Right renal cortex interstitium (tissue), 3 donors: Measurements from ENCODE around the gene RAB24. TPM values are rescaled to one million over a fixed set of nuclear protein-coding genes. Genes with fewer than 3 reads are reported as not detected.
A peak's percentile ranks its signal among the peaks of the same experiment; 100 is the strongest.
"Not testable (repeated sequence)": the region's sequence is repeated elsewhere in the genome, so short reads cannot be mapped to it uniquely, and the experiment has no call there.

Source experiments
- DNase-seq, 3 donors: peaks; one replicate each; pipeline ENCODE4 v3.0.0-alpha.2; 2013; ENCODE audit warnings: low read depth in 3 of 3, low spot score in 2 of 3
- polyA plus RNA-seq, 3 donors: library from polyadenylated mRNA; unstranded; fragments of 120-200 nt; gene quantifications; one replicate each; pipeline ENCODE4 v1.2.1, GENCODE V29; 2013; ENCODE audit not compliant: insufficient read length in 3 of 3

Gene RAB24
- polyA plus RNA-seq, 3 donors: 22.9 to 30.9 (median 25.7) TPM

DNA sequence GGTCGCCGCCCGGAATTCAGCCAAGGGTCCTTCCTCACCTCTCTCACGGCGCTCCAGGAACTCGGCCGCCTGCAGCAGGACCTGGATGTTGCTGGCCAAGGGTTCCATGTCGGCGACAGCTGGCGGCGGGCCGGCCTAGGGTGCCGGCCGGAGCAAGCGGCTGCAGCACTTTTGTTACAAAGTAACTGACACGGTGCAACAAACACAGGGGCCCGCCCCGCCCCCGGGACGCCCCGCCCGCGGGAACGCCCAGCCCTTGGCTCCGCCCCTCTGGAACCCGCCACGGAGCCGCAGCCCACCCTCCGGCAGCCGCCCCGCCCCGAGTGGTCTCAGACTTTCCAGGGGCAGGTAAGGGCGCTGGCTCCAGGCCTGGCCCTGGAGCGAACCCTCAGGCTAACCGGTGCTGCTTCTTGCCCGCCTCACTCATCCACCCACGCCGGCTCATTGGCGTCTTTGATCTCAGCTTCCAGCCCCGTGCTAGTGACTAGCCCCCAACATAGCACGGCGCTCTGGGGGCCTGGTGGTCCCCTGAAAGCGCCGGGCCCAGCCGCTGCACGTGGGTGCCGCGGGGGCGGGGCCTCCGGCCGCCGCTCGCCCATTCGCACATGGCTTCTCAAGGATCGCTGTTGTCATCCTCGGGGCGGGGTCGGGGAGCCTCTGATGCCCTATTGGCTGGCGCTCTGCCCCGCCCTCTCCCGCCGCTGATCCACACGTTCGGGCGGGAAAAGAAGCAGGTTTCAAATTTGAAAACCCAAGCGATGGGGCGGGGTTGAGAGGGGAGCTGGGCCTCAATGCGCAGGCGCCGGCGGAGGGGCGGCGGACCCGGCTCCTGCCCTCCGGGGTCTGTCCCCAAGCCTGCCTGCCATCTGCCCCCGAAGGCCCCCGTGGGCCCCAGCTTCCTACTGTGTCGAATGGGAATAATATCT lies 8.5 kb upstream of the RAB24 start, which contains the start of gene MXD3:
Gene MXD3 (minus strand): TSS at position 176 of the 926 bp plus-strand sequence. CDS start 68 bp downstream, at position 108.
- DNase-seq: peak; percentile 63 to 91 (median 81)

DNA sequence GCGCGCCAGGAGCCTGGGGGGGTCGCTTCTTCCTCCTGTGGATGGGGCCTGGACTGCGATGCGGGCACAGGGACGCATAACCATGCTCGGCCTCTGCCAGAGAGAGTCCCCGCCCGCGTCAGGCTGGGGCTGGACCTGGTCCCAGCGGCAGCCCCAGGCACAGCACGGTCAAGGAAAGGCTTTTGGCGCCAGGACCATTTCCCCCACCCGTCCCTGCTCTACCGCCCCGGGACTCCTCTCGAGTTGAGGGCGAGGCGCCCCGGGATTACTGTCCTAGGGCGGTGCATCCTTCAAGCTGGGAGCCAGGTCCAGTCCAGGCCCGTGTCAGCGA lies 7.8 kb upstream of the RAB24 start:
- DNase-seq: no peak

DNA sequence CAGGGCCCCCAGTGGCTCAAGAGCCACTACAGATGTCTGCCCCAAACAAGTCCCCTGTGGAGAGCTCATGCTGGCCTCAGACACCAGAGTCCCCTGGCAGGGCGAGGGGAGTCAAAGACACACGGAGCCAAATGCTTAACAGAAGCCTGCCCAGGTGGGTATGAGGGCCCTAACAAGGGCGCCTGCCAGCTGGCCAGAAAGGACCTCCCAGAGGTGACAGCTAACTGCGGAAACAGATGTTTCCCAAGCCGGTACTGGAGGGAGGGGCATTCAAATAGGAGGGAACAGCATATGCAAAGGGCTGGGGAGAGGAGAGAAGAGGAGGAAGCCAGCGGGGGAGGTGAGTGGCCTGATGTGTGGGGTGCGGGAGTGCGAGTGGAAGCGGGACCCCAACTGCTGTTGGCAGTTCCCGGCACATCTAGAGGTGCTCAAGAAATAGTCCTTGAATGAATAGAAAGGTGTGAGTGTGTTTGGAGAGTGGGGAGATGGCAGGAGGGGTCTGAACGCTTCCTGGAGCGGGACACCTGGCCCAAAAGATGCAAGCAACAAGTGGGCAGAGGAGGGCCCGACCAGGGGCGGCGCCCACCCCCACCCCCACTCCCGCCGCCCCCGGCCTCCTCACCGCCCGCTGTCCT lies 7.4 kb upstream of the RAB24 start:
- no peak for DNase-seq

DNA sequence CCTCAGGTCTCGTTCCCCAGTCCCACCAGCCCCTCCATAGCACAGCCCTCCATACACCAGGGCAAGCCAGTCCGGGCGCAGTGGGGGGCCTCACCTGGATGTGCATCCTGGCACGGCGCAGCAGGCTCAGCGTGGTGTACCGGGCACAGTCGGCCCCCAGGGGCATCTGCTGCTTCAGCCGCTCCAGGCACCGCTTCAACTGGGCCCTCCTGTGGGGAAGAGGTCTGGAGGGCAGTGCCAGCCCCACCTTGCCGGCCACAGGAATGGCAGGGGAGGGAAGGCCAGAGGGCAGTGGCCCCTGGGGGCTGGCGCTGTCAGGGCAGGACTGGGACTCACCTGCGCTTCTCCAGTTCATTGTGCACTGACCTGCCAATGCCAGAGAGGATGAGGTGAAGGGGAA lies 6.8 kb upstream of the RAB24 start:
- DNase-seq: no peak

DNA sequence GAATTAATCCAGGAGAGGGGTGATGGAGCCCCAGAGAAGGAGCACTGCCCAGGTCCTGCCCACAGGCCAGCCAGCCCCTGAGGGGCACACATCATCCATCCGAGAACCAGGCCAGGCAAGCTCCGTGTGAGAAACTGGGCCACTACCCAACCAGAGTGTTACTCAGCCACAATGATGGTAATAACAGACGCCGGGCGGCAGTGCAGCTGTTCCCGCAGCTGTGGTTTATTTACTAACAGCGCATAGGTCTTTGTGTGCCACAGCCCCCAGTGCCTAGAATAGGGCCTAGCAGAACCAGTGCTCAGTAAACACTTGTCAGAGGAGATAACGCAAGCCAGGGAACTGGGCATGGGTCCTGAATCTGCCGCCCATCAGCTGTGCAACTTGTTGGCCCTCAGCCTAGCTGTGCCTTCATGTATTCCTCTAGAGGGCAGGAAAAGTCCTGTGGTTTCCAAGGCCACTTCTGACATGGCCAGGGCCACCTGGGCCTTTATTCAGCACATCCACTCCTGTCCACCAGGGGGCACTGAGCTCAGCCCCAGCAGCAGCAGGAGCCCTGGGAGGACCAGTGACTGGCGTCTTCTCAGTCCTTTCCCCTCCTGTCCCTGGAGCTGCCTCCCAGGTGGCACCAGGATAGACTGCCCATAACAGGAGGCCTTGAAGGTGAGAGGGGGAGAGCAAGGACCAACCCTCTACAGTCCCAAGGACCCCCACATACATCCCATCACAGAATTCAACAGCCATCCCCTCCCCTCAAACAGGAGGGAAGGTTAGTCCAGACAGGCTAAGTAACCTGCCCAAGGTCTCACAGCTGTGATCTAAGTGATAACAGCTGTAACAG lies 6.1 kb upstream of the RAB24 start:
- no peak for DNase-seq

DNA sequence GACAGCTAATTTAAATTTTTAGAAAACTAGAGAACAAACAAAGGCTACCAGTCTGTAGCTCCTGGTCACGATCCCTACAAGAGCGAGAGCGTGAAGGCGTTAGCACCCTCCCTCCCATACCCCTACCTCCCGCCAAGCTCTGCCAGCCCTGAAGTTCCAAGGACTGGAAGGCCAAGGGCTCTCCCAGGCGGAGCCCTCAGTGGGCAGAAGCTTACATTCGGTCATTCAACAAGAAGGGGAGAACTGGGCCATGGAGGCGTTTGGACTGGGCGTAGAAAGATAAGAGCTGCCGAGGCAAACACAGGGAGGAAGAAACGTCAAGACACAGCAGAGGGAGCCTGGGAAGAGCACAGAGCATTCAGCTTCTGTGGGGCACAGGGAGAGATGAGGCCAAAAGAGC lies 5.2 kb upstream of the RAB24 start:
- no peak for DNase-seq

DNA sequence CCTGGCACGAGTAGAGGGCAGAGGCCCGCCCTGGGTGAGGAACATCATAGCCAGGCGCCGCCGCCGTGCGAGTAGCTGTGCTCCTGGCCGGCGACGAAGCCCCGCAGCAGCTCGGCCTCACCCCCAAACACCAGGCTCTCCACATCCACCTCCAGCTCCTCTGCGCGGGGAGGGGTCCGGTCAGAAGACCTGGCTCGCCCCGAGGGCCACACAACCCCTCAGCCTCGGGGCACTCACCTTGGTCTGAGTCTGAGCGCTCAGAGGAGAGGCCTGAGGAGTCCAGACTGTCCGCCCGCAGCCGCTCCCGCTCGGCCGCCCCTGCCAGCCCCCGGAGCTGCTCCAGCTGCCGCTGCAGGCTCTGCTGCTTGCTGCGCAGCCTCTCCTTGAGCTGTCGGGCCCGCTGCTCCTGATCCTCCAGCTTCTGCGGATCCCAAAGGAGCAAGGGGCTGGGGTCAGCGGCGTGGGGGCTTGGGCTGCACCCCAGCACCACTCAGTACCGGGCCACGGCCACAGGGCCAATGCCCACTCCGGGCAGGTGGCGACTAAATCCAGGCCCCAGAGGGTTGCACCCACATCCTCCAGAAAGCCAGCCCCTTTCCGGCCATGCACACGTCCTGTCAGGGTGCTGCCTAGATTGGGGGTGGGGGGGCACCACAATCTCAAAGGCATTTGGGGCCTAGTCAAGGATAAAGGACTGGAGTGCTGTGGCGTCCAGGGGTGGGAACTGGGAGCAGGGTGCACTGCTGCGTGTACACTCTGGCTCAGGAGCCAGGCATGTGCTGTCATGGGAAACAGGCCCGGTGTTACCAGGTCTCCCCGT lies 4.2 kb upstream of the RAB24 start:
- DNase-seq: no peak

DNA sequence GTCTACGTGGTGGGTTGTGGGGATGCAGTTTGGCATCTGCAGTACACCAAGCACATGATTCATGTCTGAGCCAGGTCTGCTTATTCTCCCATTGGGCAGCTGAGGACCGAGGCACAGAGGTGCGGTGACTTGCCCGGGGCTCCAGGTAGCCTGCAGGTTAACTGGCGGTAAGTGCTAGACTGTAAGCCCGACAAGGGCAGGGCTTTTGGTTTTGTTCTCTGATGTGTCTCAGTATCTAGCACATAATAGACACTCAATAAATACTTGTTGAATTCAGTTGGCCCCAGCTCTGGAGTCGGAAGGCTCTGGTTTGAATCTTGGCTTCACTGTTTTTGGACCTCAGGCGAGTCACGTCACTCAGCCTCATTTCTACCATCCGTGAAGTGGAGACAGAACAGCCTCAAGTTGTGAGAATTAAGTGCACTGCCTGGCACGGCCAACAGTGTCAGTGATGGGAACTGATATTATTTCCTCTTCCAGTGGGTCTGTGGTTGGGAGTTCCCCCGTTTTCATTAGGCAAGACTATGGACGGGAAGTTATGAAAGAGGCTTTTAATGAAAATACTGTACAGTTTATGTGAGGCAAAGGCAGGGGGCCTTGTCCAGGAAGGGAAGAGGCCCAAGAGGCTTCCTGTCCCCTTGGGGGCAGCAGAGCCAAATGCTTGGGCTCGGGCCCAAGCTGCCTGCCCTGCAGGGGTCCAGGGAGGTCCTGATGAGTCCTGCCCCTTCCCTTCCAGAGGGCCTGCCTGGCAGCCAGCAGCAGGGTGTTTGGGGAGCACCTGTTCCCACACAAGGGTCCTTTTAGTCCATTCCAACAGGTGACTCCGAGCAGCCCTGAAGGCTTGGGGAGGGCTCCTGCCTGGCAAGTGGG lies 3.4 kb upstream of the RAB24 start:
- no peak for DNase-seq

DNA sequence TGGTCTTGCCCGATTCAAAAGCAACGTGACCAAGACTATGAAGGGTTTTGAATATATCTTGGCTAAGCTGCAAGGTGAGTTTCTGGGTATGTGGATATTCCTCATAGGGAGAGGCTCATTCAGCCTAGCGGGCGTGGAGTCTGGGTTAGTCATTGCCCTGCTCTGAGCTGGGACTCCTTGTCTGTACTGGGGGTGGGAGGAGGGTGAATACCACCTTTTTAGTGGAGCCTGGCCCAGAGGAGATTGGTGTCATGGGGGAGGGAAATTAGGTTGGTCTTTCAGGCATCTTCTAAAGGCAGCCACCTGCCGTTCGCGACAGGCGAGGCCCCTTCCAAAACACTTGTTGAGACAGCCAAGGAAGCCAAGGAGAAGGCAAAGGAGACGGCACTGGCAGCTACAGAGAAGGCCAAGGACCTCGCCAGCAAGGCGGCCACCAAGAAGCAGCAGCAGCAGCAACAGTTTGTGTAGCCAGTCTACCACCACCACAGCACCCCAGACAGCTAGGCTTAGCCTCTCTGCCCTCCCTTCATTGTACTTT lies 2.7 kb upstream of the RAB24 start:
- not testable (repeated sequence) for DNase-seq

DNA sequence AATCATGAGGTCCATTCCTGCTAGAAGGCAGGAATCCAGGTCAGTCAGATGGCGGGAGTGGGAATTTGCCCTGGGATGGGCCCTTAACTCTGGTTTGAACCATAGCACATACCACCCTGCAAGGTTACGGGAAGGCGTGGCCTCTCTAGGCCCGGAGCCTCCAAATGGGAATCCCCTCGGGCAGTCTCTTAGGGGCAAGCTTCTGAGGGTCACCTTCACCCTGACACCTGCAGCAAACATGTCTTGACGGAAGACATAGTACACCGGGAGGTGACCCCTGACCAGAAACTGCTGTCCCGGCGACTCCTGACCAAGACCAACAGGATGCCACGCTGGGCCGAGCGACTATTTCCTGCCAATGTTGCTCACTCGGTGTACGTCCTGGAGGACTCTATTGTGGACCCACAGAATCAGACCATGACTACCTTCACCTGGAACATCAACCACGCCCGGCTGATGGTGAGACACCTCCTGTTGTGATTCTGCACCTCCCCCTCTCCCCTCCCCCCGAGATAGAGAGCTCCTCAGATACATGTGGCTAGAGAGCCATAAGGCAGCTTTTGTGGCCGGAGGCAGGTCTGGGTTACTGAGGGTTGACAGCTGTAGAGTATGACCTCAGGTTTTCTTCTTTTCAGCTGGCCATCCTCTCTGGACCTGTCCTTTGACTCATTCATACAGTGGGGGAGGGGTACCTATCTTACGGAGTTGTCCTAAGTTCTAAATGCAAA lies 1.0 kb upstream of the RAB24 start:
- DNase-seq: no peak

DNA sequence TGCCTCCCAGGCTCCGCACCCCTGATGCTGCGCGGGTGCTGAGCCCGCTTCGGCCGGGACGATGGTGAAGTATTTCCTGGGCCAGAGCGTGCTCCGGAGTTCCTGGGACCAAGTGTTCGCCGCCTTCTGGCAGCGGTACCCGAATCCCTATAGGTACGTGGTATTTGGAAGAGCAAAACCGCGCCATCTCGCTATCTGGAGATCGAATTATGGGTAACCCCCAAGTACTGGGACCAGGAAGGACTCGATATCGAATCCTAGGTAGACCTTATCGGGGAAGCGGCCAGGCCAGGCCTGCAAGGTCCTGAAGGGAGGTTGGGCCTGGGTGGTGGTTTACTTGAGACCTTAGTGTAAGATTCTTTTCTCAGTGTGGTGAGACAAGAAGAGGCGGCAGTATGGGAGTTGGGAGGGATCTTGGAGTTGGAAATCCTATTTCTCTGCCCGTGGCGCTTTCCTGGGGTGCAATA lies 439 bp upstream of the RAB24 start:
- no peak for DNase-seq

DNA sequence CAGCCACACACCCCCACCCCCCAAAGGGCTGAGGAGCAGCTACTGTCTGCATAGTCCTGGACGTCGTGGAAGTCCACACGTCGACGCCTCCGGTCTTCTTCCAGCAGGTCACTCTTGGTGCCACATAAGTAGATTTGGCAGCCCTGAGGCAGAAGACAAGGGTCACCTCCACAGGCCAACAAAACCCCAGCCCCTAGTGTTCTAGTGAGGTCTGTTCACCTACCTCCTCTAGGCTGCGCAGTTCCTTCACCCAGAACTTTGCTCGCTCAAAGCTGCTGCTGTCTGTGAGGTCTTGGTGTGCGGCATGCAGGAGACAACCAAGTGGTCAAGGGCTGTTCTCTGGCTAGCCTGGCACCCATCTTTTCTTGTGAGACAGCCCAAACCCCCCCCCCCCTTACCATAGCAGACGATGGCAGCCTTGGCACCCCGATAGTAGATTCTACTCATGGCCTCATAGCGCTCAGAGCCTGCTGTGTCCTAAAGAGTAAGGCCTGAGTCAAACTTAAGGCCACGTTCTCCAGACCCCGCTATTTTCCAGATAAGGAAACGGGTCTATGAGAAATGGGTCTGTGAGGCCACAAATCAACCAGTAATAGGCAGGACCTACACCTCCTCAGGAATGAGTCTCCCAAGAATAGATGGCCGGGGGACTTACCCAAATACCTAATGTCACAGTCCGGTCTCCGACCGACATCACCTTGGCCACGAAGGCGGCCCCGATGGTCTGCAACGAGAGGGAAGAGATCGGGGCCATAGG lies 987 bp downstream of the RAB24 start:
- DNase-seq: no peak

DNA sequence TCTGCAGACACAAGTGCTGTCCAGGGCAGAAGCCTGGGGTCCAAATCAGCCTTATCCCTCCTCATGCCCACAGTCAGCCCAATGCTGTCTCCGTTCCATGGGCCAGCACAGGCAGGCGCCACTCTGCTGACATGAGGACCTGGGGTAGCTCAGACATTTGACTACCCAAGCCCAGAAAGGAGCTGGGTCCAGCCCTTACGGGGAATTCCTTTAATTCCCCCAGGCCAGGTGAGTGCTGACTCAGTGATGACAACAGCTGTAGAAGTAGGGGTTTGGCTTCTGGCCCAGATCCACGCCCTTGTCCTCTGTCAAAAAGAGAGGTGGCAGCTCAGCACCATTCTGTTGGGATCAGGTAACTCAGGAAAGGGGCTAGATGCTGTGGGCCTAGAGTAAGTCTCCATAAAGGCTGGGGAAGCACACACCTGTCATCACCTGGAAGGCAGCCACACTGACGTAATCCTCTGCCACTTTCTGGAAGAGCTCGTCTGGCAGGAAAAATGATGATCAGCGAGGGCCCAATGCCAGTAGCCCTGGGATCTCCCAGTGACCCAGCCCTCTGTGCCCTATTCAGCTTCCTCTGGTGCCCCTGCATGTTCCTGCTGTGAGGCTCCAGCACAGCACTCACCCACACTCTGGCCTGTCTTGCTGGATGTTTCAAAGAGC lies 1.9 kb downstream of the RAB24 start:
- no peak for DNase-seq

DNA sequence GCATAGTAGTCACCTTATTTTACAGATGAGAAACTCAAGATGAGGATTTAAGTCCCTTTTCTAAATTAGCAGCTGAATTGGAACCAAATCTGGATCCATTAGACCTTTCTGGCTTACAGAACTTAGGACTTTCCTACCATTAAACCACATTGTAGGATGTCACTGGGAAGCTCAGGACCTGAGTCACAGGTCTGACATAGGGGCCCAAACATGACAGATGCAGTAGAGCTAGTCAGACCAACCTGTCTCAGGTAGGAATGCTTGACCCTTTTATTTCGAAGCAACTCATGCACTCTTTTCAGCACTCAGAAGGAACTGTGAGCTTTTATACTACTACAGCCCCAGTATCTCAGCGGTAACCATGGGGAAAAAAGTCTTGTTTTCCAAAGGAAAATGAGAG lies 2.6 kb downstream of the RAB24 start:
- DNase-seq: no peak

DNA sequence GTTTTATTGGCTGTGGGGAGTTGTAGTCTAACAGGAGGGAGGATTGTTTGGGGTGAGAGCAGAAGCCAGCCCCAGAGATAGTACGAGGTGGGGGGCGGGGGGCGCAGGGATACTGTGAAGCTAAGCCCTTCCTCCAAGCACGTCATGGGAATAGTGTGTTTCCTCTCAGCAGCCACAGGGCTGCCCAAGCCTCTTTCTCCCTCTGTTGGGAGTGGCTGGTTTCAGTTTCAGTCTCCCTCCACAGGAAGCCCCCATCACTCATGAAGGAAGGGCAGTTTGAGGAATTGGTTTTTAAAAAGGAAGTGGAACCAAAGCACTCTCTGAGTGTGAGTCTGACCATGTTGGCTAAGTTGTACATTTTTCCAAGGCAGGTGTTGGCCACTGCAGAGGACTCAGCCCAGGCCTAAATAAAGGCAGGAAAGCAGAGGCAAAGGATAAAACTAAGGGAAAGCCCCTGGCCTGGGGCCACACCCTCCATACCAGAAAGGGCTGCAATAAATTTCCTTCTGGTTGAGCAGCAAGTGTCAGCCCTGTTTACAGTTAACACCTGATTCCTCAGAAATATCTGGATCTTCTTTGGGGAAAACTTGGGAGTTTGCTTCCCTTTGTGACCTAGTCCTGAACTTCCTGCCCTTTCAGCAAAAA lies 3.2 kb downstream of the RAB24 start:
- no peak for DNase-seq

DNA sequence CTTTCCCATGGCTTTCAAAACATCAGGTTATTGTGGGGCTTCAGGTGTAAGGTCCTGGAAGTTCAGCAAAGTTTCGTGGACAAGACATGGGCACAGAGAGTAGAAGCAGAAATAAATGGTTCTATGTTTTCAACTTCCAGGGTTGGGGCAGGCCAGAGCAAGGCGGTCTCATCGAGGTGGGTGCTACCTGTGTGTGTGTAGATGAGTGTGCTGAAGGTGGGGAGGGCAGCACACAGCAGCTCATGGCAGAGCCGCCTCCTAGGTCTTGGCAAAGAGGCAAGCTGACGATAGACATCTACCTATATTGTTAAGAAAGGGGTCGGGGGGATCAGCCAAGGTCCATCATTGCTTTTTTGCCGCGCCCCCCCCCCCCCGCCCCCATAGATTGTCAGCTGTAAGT lies 3.8 kb downstream of the RAB24 start:
- DNase-seq: no peak

DNA sequence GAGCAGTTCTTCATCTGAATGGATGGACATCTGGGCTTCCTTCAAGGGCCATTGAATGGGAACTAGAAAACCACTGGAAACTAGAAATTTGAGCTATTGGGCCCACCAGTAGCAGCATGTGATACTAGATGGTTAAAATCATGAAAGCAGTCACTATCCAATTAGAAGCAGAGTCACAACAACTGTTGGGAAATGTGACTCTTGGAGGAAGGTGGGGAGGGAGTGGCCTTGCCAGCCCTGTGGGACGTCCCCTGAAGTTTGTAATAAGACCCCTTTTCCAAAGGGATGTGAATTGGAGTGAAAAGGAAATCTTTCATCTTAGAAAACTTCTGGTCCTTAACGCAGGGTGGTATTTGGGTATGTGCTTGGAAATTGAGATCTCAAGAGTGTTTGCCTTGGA lies 5.6 kb downstream of the RAB24 start:
- no peak for DNase-seq
